Testis (tissue), 2 donors: ENCODE measurements around the gene RET.

Experiments
- CTCF ChIP-seq, 3 experiments: fragments of 450-650 bp in 2 of 3; fragments of 200-600 bp in 1 of 3; sonication (generic) in 1 of 3; IDR thresholded peaks; one replicate each; pipeline ENCODE4 v1.5.1; 2016 to 2019; ENCODE audit warnings: antibody characterized with exemption in 3 of 3, mild to moderate bottlenecking in 2 of 3, moderate library complexity in 1 of 3
- POLR2A ChIP-seq: fragments of 450-650 bp; IDR thresholded peaks from one replicate; pipeline ENCODE4 v1.6.1; 2017; ENCODE audit warnings: antibody characterized with exemption, mild to moderate bottlenecking, moderate library complexity

- no peak for TF ChIP-seq CTCF (IDR thresholded peaks at IDR 0.05)
- no peak for TF ChIP-seq POLR2A
These were observed 60.3 kb downstream of the RET start for GRCh38 chr10:43136995-43137716.
